Gastrocnemius medialis (tissue), 4 donors: Measurements from ENCODE around the gene ISM1.

Source experiments
- POLR2A ChIP-seq, 2 donors: fragments of 450-650 bp; IDR thresholded peaks; one replicate each; pipeline ENCODE4 v1.6.1; 2017; ENCODE audit warnings: antibody characterized with exemption in 2 of 2, mild to moderate bottlenecking in 2 of 2, moderate library complexity in 2 of 2
- TF ChIP-seq, protein P1 (sequence below), 5 experiments: fragments of 450-650 bp in 3 of 5; fragments of 200-600 bp in 2 of 5; sonication (generic) in 2 of 5; IDR thresholded peaks in 4 of 5; conservative IDR thresholded peaks in 1 of 5; 1 replicate in 4 of 5; 2 replicates in 1 of 5; pipeline ENCODE4 v1.5.1; 2016 to 2019; ENCODE audit warnings: antibody characterized with exemption in 5 of 5, mild to moderate bottlenecking in 3 of 5, moderate library complexity in 3 of 5

DNA sequence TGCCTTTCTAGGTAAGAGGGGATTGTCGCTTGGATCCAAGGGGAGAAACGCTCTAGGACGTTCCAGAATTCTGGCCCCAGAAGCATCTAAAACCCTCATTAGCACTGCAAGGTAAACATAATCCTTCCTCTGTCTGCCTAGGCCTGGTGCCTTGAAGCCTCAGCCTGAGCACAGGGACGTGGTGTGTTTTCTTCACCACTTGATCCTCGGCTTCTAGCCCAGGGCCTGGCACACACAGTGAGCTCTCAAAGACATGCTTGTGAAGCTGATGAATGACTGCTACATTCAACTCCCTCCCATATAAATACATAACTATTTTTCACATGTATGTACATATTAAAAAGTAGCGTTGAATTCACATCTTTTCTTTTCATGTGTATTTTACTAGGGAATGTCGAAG is 100.3 kb downstream of the ISM1 start:
- TF ChIP-seq, protein P1, sequence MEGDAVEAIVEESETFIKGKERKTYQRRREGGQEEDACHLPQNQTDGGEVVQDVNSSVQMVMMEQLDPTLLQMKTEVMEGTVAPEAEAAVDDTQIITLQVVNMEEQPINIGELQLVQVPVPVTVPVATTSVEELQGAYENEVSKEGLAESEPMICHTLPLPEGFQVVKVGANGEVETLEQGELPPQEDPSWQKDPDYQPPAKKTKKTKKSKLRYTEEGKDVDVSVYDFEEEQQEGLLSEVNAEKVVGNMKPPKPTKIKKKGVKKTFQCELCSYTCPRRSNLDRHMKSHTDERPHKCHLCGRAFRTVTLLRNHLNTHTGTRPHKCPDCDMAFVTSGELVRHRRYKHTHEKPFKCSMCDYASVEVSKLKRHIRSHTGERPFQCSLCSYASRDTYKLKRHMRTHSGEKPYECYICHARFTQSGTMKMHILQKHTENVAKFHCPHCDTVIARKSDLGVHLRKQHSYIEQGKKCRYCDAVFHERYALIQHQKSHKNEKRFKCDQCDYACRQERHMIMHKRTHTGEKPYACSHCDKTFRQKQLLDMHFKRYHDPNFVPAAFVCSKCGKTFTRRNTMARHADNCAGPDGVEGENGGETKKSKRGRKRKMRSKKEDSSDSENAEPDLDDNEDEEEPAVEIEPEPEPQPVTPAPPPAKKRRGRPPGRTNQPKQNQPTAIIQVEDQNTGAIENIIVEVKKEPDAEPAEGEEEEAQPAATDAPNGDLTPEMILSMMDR (IDR thresholded peaks at IDR 0.05 in 4 of 5, conservative IDR thresholded peaks at IDR 0.05 in 1 of 5): no peak
- no peak for TF ChIP-seq POLR2A (IDR thresholded peaks at IDR 0.05)
